Measurements from ENCODE around the gene SUPT20HL2.
"Not testable (repeated sequence)": the region's sequence is repeated elsewhere in the genome, so short reads cannot be mapped to it uniquely, and the experiment has no call there.

SUPT20HL2 gene

GRCh38 chrX:24314019-24314635 is at the start of gene SUPT20HL2:
Gene SUPT20HL2 (minus strand): TSS chrX:24314069. CDS start chrX:24313315, 754 bp downstream.
- no peak for DNase-seq
- intact Hi-C loops (cut with DNase I), result no loop called here

GRCh38 chrX:24362089-24362745 is 48.3 kb upstream of the SUPT20HL2 start:
- DNase-seq; intact Hi-C loops (cut with DNase I): not testable (repeated sequence)

- DNase-seq, result no peak
- intact Hi-C loops (cut with DNase I), result no loop called here
Measured at GRCh38 chrX:24360272-24360671, 46.4 kb upstream of the SUPT20HL2 start, which contains the start of gene SUPT20HL1. Gene SUPT20HL1 (plus strand): TSS chrX:24360639. CDS start chrX:24362761, 2,122 bp downstream.

- no peak for DNase-seq
- intact Hi-C loops (cut with DNase I), result no loop called here
Measured at GRCh38 chrX:24357106-24357505, 43.2 kb upstream of the SUPT20HL2 start.

GRCh38 chrX:24355095-24355494 is 41.2 kb upstream of the SUPT20HL2 start:
- intact Hi-C loops (cut with DNase I), result no loop called here
- DNase-seq, result peak in 1 of 42 donors; percentile 36

GRCh38 chrX:24350217-24350616 is 36.3 kb upstream of the SUPT20HL2 start:
- intact Hi-C loops (cut with DNase I), result no loop called here
- no peak for DNase-seq

GRCh38 chrX:24347881-24348280 is 34.0 kb upstream of the SUPT20HL2 start:
- intact Hi-C loops (cut with DNase I), result no loop called here
- no peak for DNase-seq

GRCh38 chrX:24343719-24344118 is 29.9 kb upstream of the SUPT20HL2 start:
- intact Hi-C loops (cut with DNase I), result no loop called here

GRCh38 chrX:24341795-24342194 is 27.9 kb upstream of the SUPT20HL2 start:
- intact Hi-C loops (cut with DNase I), result no loop called here
- no peak for DNase-seq

More at GRCh38 chrX:24343719-24344118, 29.9 kb upstream of the SUPT20HL2 start:
- no peak for DNase-seq

GRCh38 chrX:24340501-24340900 is 26.6 kb upstream of the SUPT20HL2 start:
- no peak for DNase-seq
- intact Hi-C loops (cut with DNase I), result no loop called here

GRCh38 chrX:24339911-24340310 is 26.0 kb upstream of the SUPT20HL2 start:
- intact Hi-C loops (cut with DNase I), result no loop called here
- no peak for DNase-seq

GRCh38 chrX:24335871-24336270 is 22.0 kb upstream of the SUPT20HL2 start:
- intact Hi-C loops (cut with DNase I), result no loop called here
- no peak for DNase-seq

- intact Hi-C loops (cut with DNase I), result no loop called here
- no peak for DNase-seq
Measured at GRCh38 chrX:24334461-24334860, 20.6 kb upstream of the SUPT20HL2 start.

GRCh38 chrX:24333371-24333770 is 19.5 kb upstream of the SUPT20HL2 start:
- intact Hi-C loops (cut with DNase I), result no loop called here
- no peak for DNase-seq

- intact Hi-C loops (cut with DNase I), result no loop called here
- no peak for DNase-seq
Measured at GRCh38 chrX:24332878-24333277, 19.0 kb upstream of the SUPT20HL2 start.

GRCh38 chrX:24325231-24325630 is 11.4 kb upstream of the SUPT20HL2 start:
- no peak for DNase-seq
- intact Hi-C loops (cut with DNase I), result no loop called here

- no peak for DNase-seq
- intact Hi-C loops (cut with DNase I), result no loop called here
Measured at GRCh38 chrX:24321741-24322395, 8.0 kb upstream of the SUPT20HL2 start.

- intact Hi-C loops (cut with DNase I), result no loop called here
- no peak for DNase-seq
Measured at GRCh38 chrX:24317567-24317966, 3.7 kb upstream of the SUPT20HL2 start.

- intact Hi-C loops (cut with DNase I), result no loop called here
- DNase-seq, result no peak
Measured at GRCh38 chrX:24316111-24316510, 2.2 kb upstream of the SUPT20HL2 start.

- intact Hi-C loops (cut with DNase I); DNase-seq: not testable (repeated sequence)
Measured at GRCh38 chrX:24312249-24312607, 1.6 kb downstream of the SUPT20HL2 start.

Measured in head of caudate nucleus (tissue), 42 donors.